CD4-positive, alpha-beta T cell treated with Interleukin-12 subunit alpha and Interleukin-12 subunit beta, for 1 hour (primary cell): ENCODE measurements around the gene MMP15.
"Not testable (repeated sequence)": the region's sequence is repeated elsewhere in the genome, so short reads cannot be mapped to it uniquely, and the experiment has no call there.

Experiments
- DNase-seq: peaks from one replicate; pipeline ENCODE4 v3.0.0-alpha.2; 2020

MMP15 gene

GRCh38 chr16:58090396-58090795 lies 64.8 kb downstream of the MMP15 start:
- DNase-seq, result not testable (repeated sequence)

- no peak for DNase-seq
Measured at GRCh38 chr16:58094026-58094425, 68.5 kb downstream of the MMP15 start.

- no peak for DNase-seq
Measured at GRCh38 chr16:58094791-58095574, 69.4 kb downstream of the MMP15 start.

- not testable (repeated sequence) for DNase-seq
Measured at GRCh38 chr16:58095575-58095960, 70.0 kb downstream of the MMP15 start.

- no peak for DNase-seq
Measured at GRCh38 chr16:58096249-58096648, 70.7 kb downstream of the MMP15 start.
